CD4-positive, alpha-beta memory T cell (primary cell): ENCODE results near the gene LYPLAL1. TPM values are rescaled to one million over a fixed set of nuclear protein-coding genes. Genes with fewer than 3 reads are reported as not detected.

Source experiments
- CTCF ChIA-PET: fragments of 350-600 bp; sonication (Branson Sonifier 250); formaldehyde crosslinking; loops from one replicate; lab custom pipeline; 2021; ENCODE audit warnings: inconsistent platforms; ENCODE audit not compliant: partially characterized antibody; lab: Charles Lee
- POLR2A ChIA-PET: fragments of 350-600 bp; sonication (Branson Sonifier 250); formaldehyde crosslinking; loops from one replicate; lab custom pipeline; 2021; ENCODE audit not compliant: partially characterized antibody; lab: Charles Lee
- DNase-seq, 5 donors: peaks; one replicate each; pipeline versions ENCODE4 v3.0.0 to v3.0.0-alpha.2; 2020 to 2022; ENCODE audit warnings: mixed read lengths in 1 of 5
- H3K27ac ChIP-seq: one replicate; pipeline ENCODE4 v1.7.0; 2013; ENCODE audit warnings: low read depth, low read length
- H3K27me3 ChIP-seq: 2 replicates; pipeline ENCODE4 v1.7.0; 2013; ENCODE audit warnings: mild to moderate bottlenecking, low read length, moderate library complexity; ENCODE audit not compliant: insufficient read depth
- H3K36me3 ChIP-seq: 2 replicates; pipeline ENCODE4 v1.7.0; 2013; ENCODE audit warnings: mild to moderate bottlenecking, low read length, moderate library complexity; ENCODE audit not compliant: insufficient read depth
- H3K4me1 ChIP-seq: 2 replicates; pipeline ENCODE4 v1.7.0; 2013; ENCODE audit warnings: mild to moderate bottlenecking, low read length, moderate library complexity; ENCODE audit not compliant: insufficient read depth
- H3K4me3 ChIP-seq, 2 donors: one replicate each; pipeline ENCODE4 v1.7.0; 2013; ENCODE audit warnings: low read length in 2 of 2, mild to moderate bottlenecking in 1 of 2
- H3K9me3 ChIP-seq, 2 donors: one replicate each; pipeline ENCODE4 v1.7.0; 2013; ENCODE audit warnings: low read length in 2 of 2, control low read depth in 1 of 2; ENCODE audit not compliant: control insufficient read depth in 1 of 2
- H3K27ac Mint-ChIP-seq, 7 donors: one replicate each; pipeline ENCODE4 v1.8.0; 2020 to 2021; ENCODE audit warnings: mixed read lengths in 7 of 7, mild to moderate bottlenecking in 6 of 7, inconsistent platforms in 3 of 7, moderate library complexity in 3 of 7
- H3K27me3 Mint-ChIP-seq, 2 donors: one replicate each; pipeline ENCODE4 v1.8.0; 2020 to 2021; ENCODE audit warnings: mixed read lengths in 2 of 2
- H3K36me3 Mint-ChIP-seq, 2 donors: one replicate each; pipeline ENCODE4 v1.8.0; 2020 to 2021; ENCODE audit warnings: mixed read lengths in 2 of 2, inconsistent platforms in 1 of 2, mild to moderate bottlenecking in 1 of 2
- H3K4me1 Mint-ChIP-seq, 4 donors: one replicate each; pipeline ENCODE4 v1.8.0; 2020 to 2021; ENCODE audit warnings: mixed read lengths in 4 of 4, mild to moderate bottlenecking in 1 of 4
- H3K4me3 Mint-ChIP-seq, 8 donors: one replicate each; pipeline ENCODE4 v1.8.0; 2020 to 2021; ENCODE audit warnings: mixed read lengths in 8 of 8, mild to moderate bottlenecking in 7 of 8, moderate library complexity in 6 of 8, inconsistent platforms in 3 of 8
- H3K9me3 Mint-ChIP-seq, 8 donors: one replicate each; pipeline ENCODE4 v1.8.0; 2020 to 2021; ENCODE audit warnings: mixed read lengths in 8 of 8, mild to moderate bottlenecking in 5 of 8, inconsistent platforms in 3 of 8, moderate library complexity in 1 of 8
- intact Hi-C: fragments of 100-400 bp; cut with micrococcal nuclease; formaldehyde crosslinking; loops from one replicate; pipeline ENCODE4 v1.15.1; 2023
- polyA plus RNA-seq, 2 donors: library from polyadenylated mRNA; unstranded; fragments of 300-500 nt; fragmentation: Illumina TruSeq; gene quantifications; one replicate each; pipeline ENCODE4 v1.2.3, GENCODE V29; 2021
- total RNA-seq, 2 experiments: library from RNA; stranded (reverse); gene quantifications; one replicate each; pipeline ENCODE4 v1.2.3, GENCODE V29; 2021

LYPLAL1 gene
- total and polyA plus RNA-seq, 4 experiments from 2014 or later = 22.1 to 33.7 (median 29.3) TPM

- peaks cover 35% of the 10 kb centered on the region for H3K4me1 ChIP-seq
- ChIA-PET POLR2A (interaction anchor here (1.8 kb wide), 1 partner anchor 14 kb away, joined by 7 read pairs; no protein-coding TSS in a partner anchor), CTCF (no interaction called here)
- peak overlapping the region; percentile 73 to 100 (median 99) for H3K4me3 Mint-ChIP-seq
- no peaks in the 10 kb centered on the region for H3K27me3 ChIP-seq
- H3K4me1 Mint-ChIP-seq = peaks cover 35 to 47% (median 42%) of the 10 kb centered on the region in 4 donors
- no peak overlapping the region for H3K27ac ChIP-seq
- H3K27me3 Mint-ChIP-seq = no peaks in the 10 kb centered on the region
- H3K9me3 Mint-ChIP-seq = no peaks in the 10 kb centered on the region
- H3K36me3 Mint-ChIP-seq = peaks cover 13 to 15% of the 10 kb centered on the region in 2 donors
- H3K4me3 ChIP-seq = peak overlapping the region in 1 of 2 donors; percentile 84
- no peak for DNase-seq
- H3K36me3 ChIP-seq = no peaks in the 10 kb centered on the region
- no peaks in the 10 kb centered on the region for H3K9me3 ChIP-seq
- intact Hi-C loops = no loop called here
- H3K27ac Mint-ChIP-seq = peak overlapping the region; percentile 88 to 99 (median 98)
These were observed 1.5 kb downstream of the LYPLAL1 start for GRCh38 chr1:219175212-219175564.

- POLR2A ChIA-PET = no interaction called here
- peaks cover 35 to 48% (median 42%) of the 10 kb centered on the region in 4 donors for H3K4me1 Mint-ChIP-seq
- intact Hi-C loops = no loop called here
These were observed 2.5 kb downstream of the LYPLAL1 start for GRCh38 chr1:219176168-219176567.

GRCh38 chr1:219177363-219177762, 3.7 kb downstream of the LYPLAL1 start:
- H3K9me3 ChIP-seq = no peaks in the 10 kb centered on the region
- no peaks in the 10 kb centered on the region for H3K9me3 Mint-ChIP-seq
- H3K4me3 ChIP-seq = no peak overlapping the region
- peaks cover 40% of the 10 kb centered on the region for H3K4me1 ChIP-seq
- H3K4me3 Mint-ChIP-seq = peak overlapping the region in 1 of 8 donors; percentile 9
- H3K27me3 Mint-ChIP-seq = no peaks in the 10 kb centered on the region
- H3K27ac ChIP-seq = no peak overlapping the region
- H3K27ac Mint-ChIP-seq = peak overlapping the region in 1 of 7 donors; percentile 4
- intact Hi-C loops = no loop called here
- peaks cover 41 to 59% (median 51%) of the 10 kb centered on the region in 4 donors for H3K4me1 Mint-ChIP-seq
- H3K27me3 ChIP-seq = no peaks in the 10 kb centered on the region
- H3K36me3 Mint-ChIP-seq = peaks cover 18 to 28% of the 10 kb centered on the region in 2 donors
- ChIA-PET CTCF (interaction anchor here (1.6 kb wide), 1 partner anchor 9 kb away, joined by 5 read pairs; no protein-coding TSS in a partner anchor), POLR2A (no interaction called here)
- DNase-seq = no peak
- H3K36me3 ChIP-seq = no peaks in the 10 kb centered on the region

More at GRCh38 chr1:219176168-219176567, 2.5 kb downstream of the LYPLAL1 start:
- no peaks in the 10 kb centered on the region for H3K9me3 Mint-ChIP-seq
- no peaks in the 10 kb centered on the region for H3K27me3 Mint-ChIP-seq
- peaks cover 35% of the 10 kb centered on the region for H3K4me1 ChIP-seq
- no peaks in the 10 kb centered on the region for H3K36me3 ChIP-seq
- CTCF ChIA-PET = interaction anchor here (1.1 to 1.6 kb wide), 3 partner anchors 11 to 28 kb away, joined by 3 to 5 read pairs (median 3); no protein-coding TSS in a partner anchor
- H3K36me3 Mint-ChIP-seq = peaks cover 13 to 20% of the 10 kb centered on the region in 2 donors
- no peak overlapping the region for H3K27ac ChIP-seq
- no peak overlapping the region for H3K4me3 ChIP-seq
- peak overlapping the region in 3 of 8 donors; percentile 21 to 50 (median 45) for H3K4me3 Mint-ChIP-seq
- peak overlapping the region in 4 of 7 donors; percentile 4 to 79 (median 45) for H3K27ac Mint-ChIP-seq
- no peaks in the 10 kb centered on the region for H3K27me3 ChIP-seq
- no peak for DNase-seq
- H3K9me3 ChIP-seq = no peaks in the 10 kb centered on the region

- Mint-ChIP-seq H3K27me3 (no peaks in the 10 kb centered on the region), H3K36me3 (peaks cover 22 to 34% of the 10 kb centered on the region in 2 donors), H3K9me3 (no peaks in the 10 kb centered on the region), H3K4me1 (peaks cover 43 to 64% (median 53%) of the 10 kb centered on the region in 4 donors), H3K27ac (peak overlapping the region in 2 of 7 donors; percentile 7 to 48), H3K4me3 (no peak overlapping the region)
- H3K27ac ChIP-seq = no peak overlapping the region
- H3K4me3 ChIP-seq = no peak overlapping the region
- ChIA-PET CTCF (no interaction called here), POLR2A (no interaction called here)
- no peaks in the 10 kb centered on the region for H3K9me3 ChIP-seq
- DNase-seq = no peak
- H3K36me3 ChIP-seq = no peaks in the 10 kb centered on the region
- intact Hi-C loops = no loop called here
- peaks cover 44% of the 10 kb centered on the region for H3K4me1 ChIP-seq
- no peaks in the 10 kb centered on the region for H3K27me3 ChIP-seq
These were observed 4.3 kb downstream of the LYPLAL1 start for GRCh38 chr1:219177940-219178339.

GRCh38 chr1:219179293-219179692, 5.6 kb downstream of the LYPLAL1 start:
- H3K27ac ChIP-seq = no peak overlapping the region
- H3K4me3 Mint-ChIP-seq = no peak overlapping the region
- H3K4me1 ChIP-seq = peaks cover 43% of the 10 kb centered on the region
- DNase-seq = no peak
- no peaks in the 10 kb centered on the region for H3K9me3 ChIP-seq
- H3K4me1 Mint-ChIP-seq = peaks cover 42 to 67% (median 58%) of the 10 kb centered on the region in 4 donors
- H3K9me3 Mint-ChIP-seq = no peaks in the 10 kb centered on the region
- peak overlapping the region in 3 of 7 donors; percentile 16 to 65 (median 28) for H3K27ac Mint-ChIP-seq
- H3K27me3 Mint-ChIP-seq = no peaks in the 10 kb centered on the region
- CTCF ChIA-PET = no interaction called here
- H3K36me3 Mint-ChIP-seq = peaks cover 29 to 38% of the 10 kb centered on the region in 2 donors
- POLR2A ChIA-PET = no interaction called here
- H3K27me3 ChIP-seq = no peaks in the 10 kb centered on the region
- H3K4me3 ChIP-seq = no peak overlapping the region
- intact Hi-C loops = no loop called here
- no peaks in the 10 kb centered on the region for H3K36me3 ChIP-seq

- CTCF ChIA-PET = no interaction called here
- no peaks in the 10 kb centered on the region for H3K27me3 ChIP-seq
- H3K4me3 Mint-ChIP-seq = peak overlapping the region in 4 of 8 donors; percentile 29 to 44 (median 40)
- no peaks in the 10 kb centered on the region for H3K9me3 ChIP-seq
- H3K36me3 Mint-ChIP-seq = peaks cover 40 to 44% of the 10 kb centered on the region in 2 donors
- H3K4me1 Mint-ChIP-seq = peaks cover 27 to 53% (median 41%) of the 10 kb centered on the region in 4 donors
- H3K4me1 ChIP-seq = peaks cover 31% of the 10 kb centered on the region
- H3K36me3 ChIP-seq = no peaks in the 10 kb centered on the region
- no peak for DNase-seq
- no peak overlapping the region for H3K27ac Mint-ChIP-seq
- no peaks in the 10 kb centered on the region for H3K27me3 Mint-ChIP-seq
- H3K4me3 ChIP-seq = no peak overlapping the region
- POLR2A ChIA-PET = no interaction called here
- no peaks in the 10 kb centered on the region for H3K9me3 Mint-ChIP-seq
- no peak overlapping the region for H3K27ac ChIP-seq
- intact Hi-C loops = no loop called here
These were observed 10.7 kb downstream of the LYPLAL1 start for GRCh38 chr1:219184337-219184736.

- no peaks in the 10 kb centered on the region for H3K9me3 ChIP-seq
- H3K4me1 ChIP-seq = peaks cover 31% of the 10 kb centered on the region
- no peak overlapping the region for H3K4me3 Mint-ChIP-seq
- no peak for DNase-seq
- H3K27ac Mint-ChIP-seq = peak overlapping the region in 1 of 7 donors; percentile 4
- no peaks in the 10 kb centered on the region for H3K27me3 Mint-ChIP-seq
- peaks cover 34 to 39% of the 10 kb centered on the region in 2 donors for H3K36me3 Mint-ChIP-seq
- H3K9me3 Mint-ChIP-seq = no peaks in the 10 kb centered on the region
- no peak overlapping the region for H3K27ac ChIP-seq
- H3K4me3 ChIP-seq = no peak overlapping the region
- no peaks in the 10 kb centered on the region for H3K36me3 ChIP-seq
- H3K27me3 ChIP-seq = no peaks in the 10 kb centered on the region
- CTCF ChIA-PET = interaction anchor here (1.9 kb wide), 1 partner anchor 9 kb away, joined by 5 read pairs; no protein-coding TSS in a partner anchor
- H3K4me1 Mint-ChIP-seq = peaks cover 27 to 53% (median 41%) of the 10 kb centered on the region in 4 donors
- POLR2A ChIA-PET = no interaction called here
- intact Hi-C loops = no loop called here
These were observed 11.9 kb downstream of the LYPLAL1 start for GRCh38 chr1:219185486-219186117.
